NCI-H1436 treated with DMSO at 0.1 percent for 48 hours (cell line): ENCODE measurements around the gene SLC44A1.

ENCODE experiments used
- DNase-seq: peaks from one replicate; lab custom pipeline; 2025; lab: John Stamatoyannopoulos, UW

Gene SLC44A1

DNA sequence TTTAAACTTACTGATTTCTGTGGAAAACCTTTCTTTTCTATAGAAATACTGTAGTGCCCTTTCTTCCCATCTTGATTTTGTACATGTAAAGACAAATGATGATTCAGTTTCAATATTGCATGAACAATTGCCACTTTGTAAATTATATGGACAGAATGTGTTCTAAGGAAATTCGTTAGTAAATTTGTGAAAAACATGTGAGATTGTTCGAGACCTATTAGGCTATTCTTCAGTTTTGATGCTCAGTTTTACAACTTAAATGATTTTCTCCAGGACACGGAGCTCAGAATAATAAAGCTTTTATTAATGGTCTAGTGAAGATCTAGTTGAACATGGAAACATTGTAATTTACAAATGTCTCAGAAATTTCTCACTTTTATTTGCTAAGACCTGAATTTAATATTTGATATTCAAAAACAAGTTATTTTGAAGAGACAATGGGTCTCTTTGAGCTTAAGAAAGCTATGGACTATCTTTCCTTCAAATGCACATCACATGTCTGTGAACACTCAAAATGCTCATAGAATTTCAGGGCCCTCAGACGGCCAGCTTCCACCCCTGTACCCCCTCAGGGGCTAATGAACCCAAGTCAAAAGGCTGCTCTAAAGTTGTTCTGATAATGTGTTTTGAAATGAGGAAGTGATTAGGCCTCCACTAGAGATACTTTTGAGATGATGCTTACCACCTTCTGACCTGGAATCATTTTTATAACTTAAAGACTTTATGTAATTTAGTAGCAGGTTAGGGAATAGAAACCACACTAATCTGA, 149.3 kb downstream of the SLC44A1 start:
- no peak for DNase-seq

DNA sequence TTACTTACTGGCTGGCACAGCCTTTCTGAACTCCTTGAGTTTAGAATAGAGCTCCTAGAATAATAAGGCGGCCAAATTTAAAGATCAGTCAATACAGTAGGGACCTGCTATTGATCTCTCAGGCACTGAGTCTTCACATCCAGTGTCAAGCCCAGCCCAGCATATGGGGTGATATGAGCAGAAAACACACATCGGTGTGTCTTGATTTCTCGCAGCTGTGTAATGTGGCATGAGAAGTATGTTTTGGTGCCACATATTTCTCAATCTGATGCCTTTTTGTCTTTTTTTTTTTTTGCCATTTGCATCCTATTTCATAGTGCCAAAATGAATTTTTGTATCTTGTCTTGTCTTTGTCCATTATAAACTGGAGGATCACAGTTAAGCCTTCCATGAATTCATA, 152.0 kb downstream of the SLC44A1 start:
- no peak for DNase-seq

DNA sequence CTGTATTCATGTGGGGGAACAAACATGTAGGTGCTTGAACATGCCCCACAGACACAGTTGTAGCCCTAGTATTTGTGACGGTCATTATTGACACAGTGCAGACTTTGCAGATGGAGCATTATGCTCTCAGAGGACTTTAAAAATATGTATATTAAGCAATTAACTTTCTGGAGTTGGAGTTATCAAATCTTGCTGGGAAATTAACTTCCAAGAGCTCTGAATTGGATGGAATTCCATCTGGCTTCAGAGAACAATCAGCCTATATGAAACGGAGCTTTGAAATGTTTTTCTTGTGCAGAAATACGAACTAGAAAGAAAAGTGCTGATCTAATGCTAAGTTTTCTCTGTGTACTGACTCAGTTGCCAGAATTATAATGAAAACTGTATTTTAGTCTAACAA, 152.4 kb downstream of the SLC44A1 start:
- no peak for DNase-seq

DNA sequence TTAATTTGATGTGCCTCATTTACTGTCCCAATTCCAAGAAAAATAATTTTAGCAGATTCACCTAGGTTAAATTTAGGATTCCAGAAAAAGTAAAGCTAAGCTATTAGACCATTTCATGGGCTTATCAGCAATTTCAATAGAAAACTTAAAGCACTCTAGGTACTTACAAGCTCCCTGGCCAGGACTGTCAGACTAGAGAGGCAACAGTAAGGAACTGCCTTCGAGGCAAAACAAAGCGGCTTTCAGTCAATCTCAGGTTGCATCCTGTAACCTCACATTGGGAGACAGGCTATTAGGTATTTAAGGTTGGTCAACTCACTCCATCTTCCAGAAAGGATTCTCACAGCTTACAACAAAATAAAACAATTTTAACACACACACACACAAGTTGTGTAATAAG, 154.7 kb downstream of the SLC44A1 start:
- no peak for DNase-seq

DNA sequence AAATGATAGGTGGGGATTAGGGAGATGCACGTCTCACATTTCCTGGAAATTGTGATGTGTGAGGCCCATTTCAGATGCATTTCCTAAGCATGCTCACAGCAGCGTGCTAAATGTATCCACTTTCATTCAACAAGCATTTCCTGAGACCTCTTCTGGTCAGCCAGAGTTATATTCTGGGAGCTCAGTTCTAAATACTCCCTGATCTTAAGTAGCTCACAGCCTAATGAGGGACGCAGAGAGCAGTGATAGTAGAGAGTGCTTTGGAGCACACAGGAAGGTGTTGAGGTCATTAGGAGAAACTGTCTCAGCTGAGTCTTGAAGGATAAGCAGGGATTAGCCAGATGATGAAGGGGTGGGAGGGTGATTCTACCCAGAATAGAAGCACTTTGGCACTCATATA, 157.2 kb downstream of the SLC44A1 start:
- DNase-seq, result no peak

DNA sequence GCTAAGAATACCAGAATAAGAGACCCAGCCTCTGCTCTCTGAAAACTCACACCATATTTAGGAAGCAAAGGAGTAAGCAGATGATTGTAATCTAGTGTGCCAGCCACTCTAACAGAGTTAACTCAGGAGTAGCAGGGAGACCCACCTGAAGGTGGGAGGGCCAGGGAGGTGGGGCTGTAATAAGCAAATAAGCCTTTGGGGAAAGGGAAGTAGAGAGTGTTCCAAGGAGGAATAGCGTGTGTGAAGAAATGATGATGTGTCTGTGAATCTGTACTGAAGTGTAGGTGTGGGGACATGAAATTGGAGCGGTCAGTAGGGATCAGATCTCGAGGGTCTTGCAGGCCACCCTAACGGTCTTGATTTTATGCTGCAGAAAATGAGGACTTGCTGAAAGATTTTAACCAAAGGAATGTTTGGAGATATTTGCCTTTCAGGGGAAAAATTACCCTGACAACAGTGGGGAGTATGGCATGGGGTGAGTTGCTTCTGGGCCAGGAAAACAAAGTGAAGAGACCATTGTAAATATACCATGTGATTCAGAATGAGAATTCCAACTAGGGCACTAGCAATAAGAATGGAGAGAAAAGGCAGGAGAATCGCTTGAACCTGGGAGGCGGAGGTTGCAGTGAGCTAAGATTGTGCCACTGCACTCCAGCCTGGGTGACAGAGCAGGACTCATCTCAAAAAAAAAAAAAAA, 159.2 kb downstream of the SLC44A1 start:
- DNase-seq, result no peak

DNA sequence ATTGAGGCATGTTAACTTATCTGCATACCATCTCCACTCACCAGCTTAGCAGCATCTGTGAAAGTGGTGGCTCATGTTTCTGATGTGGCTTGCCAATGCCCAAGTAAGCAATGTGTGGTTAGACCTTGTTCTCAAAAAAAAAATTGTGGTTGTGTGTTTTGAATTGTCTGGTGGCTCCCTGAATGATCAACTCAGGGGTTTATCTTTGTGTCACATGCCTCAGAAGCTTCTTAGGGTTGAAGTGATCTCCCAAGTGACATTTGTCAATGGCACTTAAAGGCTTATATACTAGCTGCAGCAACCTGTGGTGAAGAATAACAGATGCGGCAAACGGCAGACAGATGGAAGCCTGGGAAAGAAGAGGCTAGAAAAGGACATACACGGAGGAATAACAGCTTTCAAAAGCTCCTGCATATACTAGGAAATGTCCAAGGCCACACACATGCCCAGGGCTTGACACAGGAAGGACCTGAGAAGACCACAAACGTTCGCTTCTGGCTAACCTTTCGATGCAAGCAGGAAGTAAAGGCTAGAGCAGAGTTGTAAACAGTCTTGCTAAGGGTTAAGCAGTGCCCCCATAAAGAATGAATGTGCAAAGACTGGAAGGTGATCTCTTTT, 161.2 kb downstream of the SLC44A1 start:
- DNase-seq, result no peak

DNA sequence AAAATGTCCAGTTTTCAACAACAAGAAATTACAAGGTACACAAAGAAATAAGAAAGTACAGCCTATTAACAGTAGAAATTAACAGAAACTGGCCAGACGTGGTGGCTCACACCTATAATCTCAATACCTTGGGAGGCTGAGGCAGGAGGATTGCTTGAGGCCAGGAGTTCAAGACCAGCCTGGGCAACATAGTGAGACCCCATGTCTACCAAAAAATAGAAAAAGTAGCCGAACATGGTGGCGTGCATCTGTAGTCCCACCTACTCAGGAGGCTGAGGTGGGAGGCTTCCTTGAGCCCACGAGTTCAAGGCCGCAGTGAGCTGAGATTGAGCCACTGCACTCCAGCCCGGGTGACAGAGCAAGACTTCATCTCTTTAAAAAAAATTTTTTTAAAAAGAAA, 161.9 kb downstream of the SLC44A1 start:
- DNase-seq, result no peak

DNA sequence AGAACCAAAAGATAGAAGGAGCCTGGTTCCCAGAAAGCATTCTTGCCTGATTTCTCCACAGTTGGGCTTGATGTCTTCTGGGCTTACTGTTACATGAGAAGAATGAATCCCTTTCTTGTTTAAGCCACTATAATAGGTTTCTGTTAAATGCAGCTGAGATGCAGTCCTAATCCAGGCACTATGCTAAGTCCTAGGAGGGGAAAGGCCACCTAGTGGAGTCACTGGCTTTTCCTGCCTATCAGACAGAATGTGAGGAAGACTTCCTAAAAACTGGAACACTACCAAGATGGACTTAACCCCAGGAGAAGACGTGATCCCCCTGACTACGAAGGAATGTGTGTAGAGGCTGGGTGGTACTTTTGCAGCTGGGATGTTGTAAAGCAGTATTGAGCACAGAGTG, 169.1 kb downstream of the SLC44A1 start:
- DNase-seq, result no peak

DNA sequence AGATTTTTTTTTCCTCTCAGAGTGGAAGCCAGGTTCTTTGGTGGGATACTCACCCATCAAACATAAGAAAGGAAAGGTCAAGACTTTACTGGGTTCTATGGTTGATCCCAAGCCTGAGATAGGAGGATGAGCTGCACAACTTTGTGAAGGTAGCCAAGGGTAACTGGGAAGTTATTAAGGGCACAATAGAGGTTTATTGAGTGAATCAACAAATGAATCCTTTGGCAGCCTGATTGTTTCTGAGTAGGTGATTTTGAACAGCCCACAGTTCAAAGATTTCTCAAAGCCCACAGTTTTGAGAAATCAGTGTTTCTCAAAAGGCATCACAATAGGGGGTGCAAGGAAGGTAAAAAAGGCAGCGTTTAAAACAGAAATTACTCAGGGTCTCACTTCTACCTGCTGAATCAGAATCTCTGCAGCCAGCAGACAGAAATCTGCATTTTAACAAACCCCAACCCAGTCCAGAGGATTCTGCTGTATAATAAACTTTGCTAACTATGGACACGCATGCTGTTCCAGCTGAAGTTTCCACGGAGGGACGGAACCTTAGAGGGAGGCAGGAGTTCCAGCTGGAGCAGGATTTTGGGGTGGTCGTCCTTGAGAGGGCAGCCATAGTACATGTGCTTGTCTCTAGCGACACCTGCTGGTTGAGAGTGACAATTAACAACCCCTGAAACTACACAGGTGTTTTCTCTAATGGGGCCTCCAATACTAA, 170.7 kb downstream of the SLC44A1 start:
- DNase-seq, result no peak

DNA sequence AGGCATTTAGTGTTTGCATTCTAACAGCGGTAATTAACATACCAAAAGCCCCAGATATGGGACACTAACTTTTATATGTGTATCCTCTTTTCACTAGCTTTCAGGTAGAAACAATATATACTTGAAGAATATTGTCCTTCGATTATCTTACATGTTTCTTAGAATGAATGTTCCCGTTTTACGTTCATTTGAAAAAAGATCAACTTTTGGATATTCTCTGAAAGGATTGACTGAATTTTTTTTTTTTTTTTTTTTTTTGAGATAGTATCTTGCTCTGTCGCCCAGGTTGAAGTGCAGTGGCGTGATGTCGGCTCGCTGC, 171.2 kb downstream of the SLC44A1 start:
- no peak for DNase-seq

DNA sequence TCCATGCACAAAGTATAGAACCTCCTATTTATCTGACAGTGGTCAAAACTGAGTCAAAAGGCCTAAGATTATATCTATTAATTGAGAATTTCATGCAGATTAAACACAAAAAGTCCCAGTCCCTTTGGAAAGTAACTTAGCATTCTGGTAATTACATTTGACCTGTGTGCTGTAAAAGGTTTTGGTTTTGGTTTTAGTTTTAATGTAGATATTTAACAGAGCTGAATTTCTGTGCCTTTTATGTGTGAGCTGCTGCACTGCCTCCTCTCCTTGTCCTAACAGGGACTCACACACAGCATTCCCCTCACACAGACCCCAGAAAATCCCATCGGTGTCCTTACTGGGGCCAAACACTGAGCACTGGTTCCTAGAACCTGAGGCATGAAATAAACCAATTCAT, 172.4 kb downstream of the SLC44A1 start:
- DNase-seq, result no peak

DNA sequence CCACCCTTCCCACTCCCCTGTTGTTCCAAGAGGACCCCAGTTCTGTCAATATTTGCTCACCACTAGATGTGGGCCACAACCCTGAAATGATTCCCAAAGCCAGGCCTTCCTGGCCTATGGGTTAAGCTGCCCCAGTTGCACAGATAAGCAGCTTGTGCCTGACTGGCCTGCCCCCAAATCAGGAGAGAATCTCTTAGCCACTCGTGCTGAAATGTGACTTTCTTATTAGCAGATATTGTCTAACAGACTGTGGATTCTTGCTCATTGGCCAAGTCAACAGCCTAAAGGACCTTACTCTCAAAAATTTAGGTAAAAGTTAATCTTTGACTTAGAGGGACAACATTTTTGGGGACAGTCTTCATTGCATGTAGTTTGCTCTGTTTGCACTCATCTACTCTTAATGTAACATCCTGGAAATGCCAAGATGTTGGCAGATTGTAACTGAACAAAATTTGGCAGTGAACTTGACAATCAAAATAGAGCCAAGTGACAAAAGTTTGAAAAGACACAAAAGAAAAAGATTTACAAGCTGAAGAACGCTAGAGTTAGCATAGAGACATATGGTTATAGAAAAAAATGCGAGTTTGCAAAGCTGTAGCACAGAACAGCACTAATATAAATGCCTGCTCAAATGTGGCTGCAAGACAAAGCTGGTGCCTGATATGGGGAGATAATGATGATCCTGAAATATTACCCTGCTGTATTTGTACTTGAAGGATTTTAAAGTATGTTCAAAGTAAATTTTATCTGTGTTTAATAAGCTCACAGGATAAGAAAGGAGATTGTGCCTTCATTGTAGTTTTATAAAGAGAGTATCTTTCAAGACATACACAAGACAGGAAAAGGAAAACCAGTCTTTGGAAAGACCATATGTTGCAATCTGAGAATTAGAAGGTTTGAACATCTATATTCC, 174.4 kb downstream of the SLC44A1 start:
- DNase-seq, result no peak

DNA sequence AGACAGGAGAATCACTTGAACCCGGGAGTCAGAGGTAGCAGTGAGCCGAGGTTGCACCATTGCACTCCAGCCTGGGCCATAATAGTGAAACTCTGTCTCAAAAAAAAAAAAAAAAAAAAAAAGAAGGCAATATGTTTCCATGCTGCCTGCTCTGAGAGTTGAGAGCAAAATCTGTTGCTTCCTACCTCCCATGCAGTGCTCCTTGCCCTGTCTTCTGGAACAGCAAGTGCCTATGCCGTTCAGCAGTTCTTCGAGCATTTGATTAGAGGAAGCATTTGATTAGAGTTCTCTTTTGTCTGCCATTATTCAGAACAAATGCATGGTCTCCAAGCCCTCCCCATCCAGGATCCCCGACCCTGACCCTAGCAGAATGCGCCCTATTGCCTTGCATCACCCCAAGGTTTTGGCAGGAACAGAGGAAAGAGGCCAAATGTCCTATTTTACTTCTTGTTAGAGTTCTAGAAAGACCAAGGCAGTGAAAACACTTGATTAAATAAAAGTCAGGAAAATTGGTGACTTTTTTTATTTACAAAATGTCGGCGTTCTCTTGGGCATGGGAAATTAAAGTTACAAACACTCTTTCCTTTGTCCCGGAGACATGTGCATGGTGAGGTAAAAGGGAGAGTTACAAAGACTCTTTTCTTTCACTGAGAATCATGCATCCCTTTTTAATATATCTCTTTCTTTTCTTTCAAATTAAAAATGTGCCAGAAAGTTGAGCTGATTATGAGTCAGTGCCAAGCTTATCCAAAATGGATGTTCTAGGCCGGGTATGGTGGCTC, 175.6 kb downstream of the SLC44A1 start:
- DNase-seq, result no peak

DNA sequence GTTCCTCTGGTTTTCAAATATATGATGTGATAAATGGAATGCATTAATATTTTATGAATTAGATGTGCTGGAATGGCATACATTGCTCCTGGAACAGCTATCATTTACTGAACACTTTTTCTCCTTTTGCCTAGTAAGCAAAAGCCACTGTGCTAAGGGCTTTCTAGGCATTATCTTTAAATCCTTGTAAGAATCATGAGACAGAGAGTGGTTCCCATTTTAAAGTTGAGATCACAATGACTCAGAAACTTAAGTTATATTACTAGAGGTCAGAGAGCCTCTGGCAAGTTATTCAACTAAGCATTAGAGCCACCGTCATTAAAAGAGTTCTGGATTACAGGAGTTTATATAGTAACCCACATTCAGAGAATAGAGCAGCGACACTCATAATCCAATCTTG, 176.7 kb downstream of the SLC44A1 start:
- DNase-seq, result no peak

DNA sequence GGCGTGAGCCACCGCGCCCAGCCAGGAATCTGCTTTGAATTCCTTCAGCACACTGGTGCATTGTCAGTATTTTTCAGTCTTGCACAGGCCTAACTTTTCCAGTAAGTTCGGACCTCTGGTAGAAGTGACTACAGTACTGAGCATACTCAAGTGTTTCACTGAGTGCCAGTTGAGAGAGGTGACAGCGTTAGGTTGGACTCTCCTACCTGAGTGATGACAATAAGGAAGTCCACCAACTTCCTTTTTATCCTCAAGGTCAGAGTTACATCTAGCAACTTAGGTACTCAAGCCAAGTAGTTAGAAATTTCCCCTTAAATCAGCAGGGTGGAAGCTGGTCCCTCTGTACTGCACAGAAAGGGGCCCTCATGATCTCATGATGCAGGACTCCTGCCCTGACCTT, 177.4 kb downstream of the SLC44A1 start:
- no peak for DNase-seq

DNA sequence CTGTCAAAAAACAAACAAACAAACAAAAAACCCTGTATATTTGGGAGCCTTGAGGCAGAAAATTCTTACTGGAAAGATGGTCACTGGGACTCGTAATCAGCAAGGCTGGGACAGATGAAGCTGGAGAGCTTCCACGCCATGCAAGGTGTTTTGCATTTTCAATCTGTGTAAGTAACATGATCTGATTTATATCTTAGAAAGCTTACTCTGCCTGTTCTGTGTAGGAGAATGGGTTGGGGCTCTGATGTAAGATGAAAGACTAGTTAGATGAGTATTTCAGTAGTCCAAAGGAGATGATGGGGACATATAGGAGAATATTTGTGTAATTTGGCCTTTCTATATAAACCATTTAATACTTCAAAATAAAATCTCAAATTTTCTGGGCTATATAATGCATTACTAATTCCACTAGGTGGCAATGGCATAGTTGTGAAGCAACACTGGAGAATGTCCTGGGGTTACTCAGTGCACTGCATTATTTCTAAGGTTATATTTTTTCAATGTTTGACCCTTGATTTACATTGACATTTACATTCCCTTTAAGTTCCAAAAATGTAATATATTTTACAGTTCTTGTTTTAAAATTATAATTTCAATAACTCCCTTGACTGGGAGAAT, 181.5 kb downstream of the SLC44A1 start:
- no peak for DNase-seq

DNA sequence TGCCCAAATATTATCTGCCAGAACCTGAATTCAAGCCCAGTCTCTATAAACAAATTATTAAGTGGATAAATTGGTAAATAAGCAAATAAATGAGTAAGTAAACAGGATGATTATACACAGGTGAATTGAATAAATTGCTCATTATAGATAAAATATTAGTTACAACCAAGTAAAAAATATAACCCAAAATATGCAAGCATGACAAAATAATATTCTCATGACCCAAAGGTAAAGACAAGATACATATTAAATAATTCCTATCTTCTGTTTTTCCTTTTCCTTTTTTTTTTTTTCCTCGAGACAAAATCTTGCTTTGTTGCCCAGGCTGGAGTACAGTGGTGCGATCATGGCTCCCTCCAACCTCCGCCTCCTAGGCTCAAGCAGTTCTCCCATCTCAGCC, 182.2 kb downstream of the SLC44A1 start:
- no peak for DNase-seq

DNA sequence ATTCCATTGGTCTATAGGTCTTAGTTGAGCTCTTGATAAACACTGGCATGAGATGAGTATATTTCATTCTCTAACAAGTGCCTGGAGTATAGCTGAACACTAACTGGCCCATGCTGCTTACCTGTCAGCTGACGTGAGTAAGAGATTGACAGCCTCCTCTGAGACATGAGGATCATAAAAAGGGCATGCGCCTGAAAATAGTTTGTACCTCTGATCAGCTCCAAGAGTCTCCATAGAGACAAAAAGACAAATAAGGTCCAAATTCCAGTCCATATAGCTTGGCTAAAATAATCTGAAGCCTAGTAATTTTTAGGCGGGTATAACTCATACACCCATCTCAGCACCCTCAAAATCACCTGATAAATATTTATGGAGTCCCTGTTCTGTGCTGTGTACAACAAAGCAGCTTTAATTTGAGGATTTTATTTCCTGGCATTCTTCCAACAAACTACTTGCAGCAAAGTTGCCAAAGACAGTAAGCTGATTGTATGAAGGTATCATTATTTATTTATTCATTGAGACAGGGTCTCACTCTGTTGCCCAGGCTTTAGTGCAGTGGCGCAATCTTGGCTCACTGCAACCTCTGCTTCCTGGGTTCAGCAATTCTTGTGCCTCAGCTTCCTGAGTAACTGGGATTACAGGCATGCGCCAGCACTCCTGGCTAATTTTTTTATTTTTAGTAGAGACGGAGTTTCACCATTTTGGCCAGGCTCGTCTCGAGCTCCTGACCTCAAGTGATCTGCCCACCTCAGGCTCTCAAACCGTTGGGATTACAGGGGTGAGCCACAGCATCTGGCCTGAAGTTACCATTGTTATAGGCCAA, 187.2 kb downstream of the SLC44A1 start:
- DNase-seq, result no peak
